HG03039 (cell line): ENCODE data around the gene DYNC1I2.
"Not testable (repeated sequence)": the region's sequence is repeated elsewhere in the genome, so short reads cannot be mapped to it uniquely, and the experiment has no call there.

Experiments
- ATAC-seq: cut with Tn5 transposase; IDR thresholded peaks from one replicate; pipeline ENCODE4 v1.9.1; 2021; ENCODE audit warnings: mild to moderate bottlenecking, moderate library complexity; ENCODE audit not compliant: unreplicated experiment

The DYNC1I2 gene

DNA sequence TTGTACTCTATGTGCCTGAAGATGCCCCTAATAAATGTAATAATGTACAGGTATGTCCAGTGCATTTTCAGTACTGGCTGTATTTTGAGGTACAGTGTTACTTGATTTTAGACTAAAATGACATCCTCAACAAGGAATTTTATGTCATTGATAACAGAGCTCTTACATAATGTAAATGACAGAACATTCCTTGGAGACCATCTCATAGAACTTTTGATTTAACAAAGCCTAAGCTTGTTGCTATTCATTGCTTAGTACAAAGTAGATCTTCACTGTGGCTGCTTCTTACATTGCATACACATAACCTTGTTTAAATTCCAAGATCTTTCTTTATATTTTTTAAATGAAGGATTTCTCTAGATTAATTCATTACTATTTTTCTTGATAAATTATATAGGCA, 24.1 kb downstream of the DYNC1I2 start:
- no peak for ATAC-seq

DNA sequence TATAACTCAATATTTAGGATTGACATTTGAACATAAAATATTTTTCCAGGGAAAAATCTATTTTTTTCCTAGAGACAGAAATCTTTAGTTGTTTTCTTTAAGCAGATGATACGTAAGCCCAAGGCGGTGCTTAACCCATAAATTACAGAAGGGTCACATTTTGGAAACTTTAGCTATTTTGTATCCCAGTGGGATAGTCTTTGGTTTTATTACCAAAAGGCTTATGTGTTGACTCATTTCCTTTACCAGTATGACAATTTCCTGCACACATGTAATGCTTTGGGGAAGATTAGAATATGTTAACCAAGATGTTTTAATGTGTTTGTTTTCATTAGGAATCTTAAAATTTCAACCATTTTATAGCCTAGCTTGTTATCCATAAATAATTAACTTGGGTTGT, 24.8 kb downstream of the DYNC1I2 start:
- ATAC-seq: no peak

DNA sequence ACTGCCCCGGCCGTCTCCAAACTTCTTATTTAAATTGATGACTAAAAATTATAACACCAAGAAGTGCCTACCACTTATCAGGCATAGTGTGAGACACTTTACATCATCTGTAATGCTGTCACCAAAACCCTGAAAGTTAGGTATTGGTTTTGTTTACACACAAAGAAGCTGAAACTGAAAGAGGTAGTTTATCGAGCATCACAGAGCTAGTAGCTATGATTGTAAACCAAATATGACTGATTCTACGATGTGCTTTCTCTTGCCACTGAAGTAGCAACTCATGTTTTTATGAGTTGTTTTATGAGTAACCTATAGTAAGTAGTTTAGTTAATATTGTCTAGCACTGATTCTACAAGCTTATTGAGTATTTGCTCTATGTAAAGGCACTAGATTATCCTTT, 31.5 kb downstream of the DYNC1I2 start:
- peak; percentile 71 for ATAC-seq

DNA sequence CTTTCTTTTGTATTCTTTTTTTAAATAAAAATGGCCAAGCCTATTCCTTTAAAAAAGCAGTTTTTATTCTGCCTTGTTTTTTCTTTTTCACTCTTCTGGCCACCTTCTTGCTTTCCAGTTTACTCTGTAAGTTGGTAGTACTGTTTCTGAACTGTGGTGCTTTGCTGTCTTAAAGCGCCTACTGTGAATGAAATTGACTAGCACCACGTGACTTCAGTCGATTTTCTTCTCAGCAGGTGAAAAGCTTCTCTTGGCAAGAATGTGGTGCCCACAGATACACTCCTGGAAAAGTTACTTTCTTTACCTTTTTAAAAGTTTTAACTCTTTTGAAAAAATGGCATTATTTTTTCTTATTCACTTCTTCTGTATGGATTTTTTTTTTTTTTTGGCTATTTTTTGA, 32.4 kb downstream of the DYNC1I2 start:
- no peak for ATAC-seq

DNA sequence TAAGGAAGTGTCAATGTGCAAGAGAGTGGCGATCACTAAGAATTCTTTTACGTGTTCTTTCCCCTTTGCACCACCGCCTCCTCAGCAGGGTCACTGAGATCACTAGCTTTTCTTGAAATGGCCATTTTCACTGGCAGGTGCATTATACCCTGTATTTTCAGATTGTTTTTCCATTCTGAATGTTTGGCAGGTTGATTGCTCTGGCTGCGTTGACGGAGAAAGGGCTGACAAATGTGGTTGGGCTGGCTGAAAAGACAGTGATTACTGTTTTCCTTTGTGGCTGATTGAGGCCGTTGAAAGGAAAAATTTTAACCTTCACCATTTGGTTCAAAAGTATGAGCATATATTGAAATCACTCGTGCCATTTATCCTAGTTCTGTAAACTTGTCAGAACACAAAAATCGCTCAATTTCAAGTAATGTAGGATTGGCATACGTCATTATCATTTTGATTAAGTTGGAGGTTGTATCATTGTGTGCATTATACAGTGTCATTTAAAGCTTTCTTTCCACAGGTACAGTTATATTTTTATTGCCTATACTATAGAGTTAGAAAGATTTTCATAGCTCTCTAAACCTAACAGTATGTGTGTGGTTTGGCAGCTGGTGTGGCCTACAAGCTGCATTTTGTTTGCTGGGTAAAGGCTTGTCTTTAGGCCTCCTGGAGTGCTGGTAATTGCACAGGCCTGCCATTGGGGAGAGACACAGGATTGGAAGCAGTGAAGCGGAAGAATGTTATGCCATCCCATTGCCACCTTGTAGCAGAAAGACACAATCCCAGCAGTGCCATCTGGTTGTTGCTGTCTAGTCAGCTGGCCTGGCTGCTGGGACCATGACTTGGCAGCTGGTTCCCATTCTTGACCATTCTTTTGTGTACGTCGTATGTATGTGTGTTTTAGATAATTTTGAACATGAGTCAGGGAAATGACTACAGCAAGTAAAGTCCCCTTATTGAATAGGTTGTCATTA, 36.7 kb downstream of the DYNC1I2 start:
- no peak for ATAC-seq

DNA sequence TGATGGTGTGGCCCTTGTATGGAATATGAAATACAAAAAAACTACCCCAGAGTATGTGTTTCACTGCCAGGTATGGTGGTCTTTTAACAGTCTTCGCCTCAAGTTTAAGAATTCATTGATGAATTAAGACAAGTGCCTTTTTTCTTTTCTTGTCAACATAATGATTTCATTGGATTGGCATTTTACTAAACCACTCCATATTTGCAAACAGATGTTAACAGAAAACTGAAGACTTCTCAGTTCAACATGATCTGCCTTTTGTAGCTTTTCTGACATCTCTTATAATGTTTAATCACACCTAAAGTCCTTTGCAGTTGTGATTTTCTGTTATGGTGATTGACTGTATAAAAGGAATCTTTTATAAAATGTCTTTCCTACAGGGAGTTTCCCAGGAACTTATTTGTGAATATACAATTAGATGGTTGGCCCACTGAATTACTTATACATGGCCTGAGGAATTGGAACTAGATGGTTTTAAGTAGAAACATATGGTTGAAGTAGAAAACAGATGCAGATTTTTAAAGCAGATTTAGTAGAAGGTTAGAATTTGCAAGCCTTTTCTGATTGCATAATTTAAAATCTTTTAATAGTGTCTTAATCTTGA, 39.7 kb downstream of the DYNC1I2 start:
- no peak for ATAC-seq

DNA sequence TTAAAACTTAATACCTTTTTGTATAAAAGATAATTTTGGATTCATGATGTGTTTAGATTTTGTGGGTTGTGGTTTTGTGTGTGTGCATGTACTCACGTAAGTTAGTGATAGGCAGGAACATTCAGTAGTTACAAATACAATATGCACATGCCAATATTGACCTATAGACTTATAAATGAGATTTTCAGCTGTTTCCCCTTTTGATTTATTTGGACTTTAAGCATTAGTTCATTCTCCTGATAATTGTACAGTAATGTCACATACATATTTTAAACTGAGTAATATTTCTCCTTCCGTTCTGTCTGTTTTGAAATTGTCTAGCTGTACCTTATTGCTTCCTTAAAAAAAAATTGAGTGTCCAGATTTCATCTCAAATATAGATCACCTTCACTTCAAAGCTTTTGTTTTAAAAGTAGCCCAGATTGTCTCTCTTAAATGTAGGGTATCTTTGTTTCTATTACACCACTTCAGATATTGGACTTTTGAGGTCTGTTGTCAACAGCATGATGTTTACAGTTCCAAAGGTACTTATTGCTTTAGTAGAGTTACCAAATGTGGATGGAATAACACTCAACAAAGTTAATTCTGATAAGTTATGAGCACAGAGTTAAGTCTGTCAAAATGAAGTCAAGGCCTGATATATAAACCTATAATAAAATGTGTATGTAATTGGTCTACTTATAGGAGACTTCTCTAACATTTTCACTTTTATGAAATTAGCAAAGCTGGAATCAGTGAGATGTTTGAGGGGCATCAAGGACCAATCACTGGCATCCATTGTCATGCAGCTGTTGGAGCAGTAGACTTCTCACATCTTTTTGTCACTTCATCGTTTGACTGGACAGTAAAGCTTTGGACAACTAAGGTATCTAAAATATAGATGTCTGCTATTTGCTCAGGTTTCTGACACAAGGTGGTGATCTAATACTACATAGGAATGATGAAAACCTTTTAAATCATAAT, 42.0 kb downstream of the DYNC1I2 start:
- ATAC-seq: no peak

DNA sequence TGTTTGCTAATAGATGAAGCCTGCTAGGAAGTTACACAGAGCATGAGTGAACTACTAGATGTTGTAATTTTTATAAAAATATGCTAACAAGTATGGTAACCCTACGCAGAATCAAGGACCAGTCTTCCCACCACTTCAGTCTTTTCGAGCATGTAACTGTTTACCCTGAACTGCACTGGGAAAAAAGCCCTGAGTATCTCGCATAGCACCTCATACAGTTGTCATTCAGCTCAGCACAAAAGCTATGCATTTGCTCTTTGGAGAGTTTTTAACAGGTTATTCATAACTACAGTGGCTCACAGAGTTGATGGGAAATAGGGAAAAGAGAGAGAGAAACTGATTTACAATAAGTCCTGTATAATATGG, 42.7 kb downstream of the DYNC1I2 start:
- ATAC-seq: no peak

DNA sequence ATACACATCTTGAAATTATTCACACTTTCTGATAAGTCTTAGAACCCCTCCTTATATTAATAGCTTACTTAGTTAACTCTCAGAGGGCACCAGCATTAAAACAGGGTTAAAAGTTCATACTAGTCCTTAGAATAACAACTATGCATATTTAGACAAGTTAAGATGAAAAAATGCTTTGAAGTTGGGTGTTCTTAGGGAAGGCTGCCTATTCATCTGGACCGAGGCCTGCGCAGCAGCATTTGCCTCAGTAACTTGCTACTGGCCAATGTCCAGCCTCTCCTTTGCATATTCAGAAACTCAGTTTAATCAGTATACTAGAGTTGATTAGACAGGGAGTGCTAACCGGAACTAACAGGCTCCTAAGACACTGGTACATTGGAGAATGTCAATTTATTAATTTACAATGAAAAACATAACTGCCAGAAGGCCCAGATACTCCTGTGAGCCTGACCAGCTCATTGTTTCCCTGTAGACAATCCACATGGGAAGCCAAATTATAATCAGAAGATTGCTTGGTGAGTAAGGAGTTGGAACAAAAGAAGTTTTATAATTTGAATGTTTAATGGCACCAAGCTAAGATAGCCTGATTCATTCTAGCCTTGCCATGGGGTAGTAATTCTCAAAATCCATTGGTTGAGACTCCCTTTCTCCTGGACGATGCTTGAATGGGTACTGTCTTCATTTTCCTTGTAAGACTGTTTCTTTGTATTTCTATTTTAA, 48.9 kb downstream of the DYNC1I2 start:
- ATAC-seq: no peak

DNA sequence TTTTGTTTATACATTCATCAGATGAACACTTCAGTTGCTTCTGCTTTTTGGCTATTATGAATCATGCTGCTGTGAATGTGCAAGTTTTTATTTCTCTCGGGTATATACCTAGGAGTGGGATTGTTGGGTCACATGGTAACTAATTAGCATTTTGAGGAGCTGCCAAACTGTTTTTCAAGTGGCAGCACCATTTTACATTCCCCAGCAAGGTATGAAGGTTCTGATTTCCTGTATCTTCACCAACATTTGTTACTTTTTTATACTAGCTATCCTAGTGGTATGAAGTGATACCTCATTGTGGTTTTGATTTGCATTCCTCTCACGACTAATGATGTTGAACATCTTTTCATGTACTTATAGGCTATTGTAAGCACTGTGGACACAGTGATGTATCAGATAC, 53.9 kb downstream of the DYNC1I2 start:
- no peak for ATAC-seq

DNA sequence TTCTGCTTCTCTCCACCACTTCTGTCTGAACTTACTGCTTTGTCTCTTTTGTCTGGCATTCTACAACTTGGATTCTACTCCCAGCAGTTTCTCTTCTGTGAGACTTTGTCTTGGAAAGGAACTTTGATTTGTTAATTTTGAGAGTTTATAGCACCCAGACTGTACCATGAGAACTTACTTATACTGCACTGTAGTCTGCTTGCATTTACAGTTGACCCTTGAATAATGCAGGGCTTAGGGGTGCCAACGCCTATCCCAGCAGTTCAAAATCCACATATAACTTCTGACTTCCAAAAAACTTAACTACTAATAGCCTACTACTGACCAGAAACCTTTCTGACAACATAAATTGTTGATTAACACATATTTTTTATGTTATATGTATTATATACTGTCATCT, 55.5 kb downstream of the DYNC1I2 start:
- ATAC-seq: no peak

DNA sequence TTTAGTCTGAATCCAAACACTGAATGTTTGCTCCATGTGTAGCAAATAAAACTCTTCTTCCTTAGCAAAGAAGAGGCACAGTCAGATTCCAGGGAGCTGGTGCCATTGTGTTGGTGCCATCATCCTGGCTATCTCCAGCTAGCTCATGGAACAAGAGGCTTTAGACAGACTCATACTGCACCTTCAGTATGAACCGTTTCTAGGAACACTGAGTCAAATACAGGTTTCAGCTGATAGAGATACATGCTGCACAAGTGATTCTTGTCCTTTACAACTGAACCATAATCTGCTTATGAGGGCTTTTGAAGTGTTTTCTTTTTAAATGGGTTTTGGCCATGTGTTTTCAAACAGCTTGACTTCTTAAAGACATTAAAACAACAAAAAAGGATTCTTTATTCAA, 57.9 kb downstream of the DYNC1I2 start:
- ATAC-seq: no peak

DNA sequence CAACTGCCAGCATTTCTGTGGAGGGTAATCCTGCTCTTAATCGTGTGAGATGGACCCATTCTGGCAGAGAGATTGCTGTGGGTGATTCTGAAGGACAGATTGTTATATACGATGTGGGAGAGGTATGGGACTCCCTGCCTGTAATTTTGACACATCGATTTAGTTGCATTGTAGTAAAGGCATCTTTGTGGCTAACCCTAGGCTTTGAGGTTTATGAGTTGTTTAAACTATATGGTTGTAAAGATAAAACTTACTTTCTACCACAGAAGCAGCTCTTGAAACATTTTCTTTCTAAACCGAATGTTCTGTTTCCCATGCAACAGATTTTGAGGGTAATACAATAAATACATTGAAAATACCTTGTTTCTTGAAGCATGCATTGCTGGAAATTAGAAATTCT, 58.5 kb downstream of the DYNC1I2 start:
- no peak for ATAC-seq

DNA sequence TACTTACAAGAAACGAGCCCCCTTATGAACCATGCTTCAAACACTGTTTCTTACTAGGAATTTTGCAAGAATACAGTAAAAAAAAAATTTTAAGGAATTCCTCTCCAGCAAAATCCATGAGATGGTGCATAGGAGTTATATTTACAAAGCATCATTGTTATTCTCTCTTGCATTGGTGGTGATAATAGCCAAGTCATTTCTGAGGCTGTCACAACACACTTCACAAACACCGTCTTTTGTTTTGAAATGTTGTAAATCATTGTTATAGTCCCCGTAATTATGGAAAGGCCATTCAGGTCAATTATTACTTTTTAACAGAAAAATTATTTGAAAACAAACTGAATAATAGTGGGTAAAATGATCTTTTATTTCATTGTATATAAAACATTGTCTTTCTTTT, 60.1 kb downstream of the DYNC1I2 start:
- no peak for ATAC-seq

DNA sequence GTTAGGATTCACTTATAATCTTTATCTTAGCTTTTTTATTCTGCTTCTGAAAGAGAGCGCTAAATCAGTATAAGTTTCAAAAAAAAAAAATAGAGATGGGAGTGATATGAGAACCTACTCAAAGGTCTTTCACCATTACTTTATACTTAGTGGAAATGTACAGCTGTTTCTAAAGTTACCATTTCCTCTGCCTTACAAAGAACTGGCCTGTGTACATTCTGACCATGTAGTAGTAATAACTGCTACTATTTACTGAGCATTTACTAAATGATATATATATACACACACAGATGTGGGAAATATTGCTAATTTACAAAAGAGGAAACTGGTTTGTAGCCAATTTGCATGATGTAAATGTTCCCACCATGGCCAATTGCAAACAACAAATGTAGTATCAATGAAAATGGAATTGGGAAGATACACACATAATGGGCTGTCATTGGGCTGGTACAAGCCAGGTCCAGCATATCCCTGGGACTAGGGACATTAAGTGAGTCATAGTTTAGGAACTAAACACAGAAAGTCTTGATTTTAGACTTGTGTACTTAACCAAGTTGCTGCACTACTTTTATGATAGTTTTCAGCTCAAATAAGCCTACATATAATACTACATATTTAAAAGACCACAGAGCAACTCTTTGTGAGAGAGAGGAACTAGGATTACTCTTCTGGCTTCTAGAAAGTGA, 67.1 kb downstream of the DYNC1I2 start:
- no peak for ATAC-seq

DNA sequence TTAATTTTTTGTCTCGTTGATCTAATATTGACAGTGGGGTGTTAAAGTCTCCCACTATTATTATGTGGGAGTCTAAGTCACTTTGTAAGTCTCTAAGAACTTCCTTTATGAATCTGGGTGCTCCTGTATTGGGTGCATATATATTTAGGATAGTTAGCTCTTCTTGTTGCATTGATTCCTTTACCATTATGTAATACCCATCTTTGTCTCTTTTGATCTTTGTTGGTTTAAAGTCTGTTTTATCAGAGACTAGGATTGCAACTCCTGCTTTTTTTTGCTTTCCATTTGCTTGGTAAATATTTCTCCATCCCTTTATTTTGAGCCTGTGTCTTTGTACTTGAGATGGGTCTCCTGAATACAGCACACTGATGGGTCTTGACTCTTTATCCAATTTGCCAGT, 71.5 kb downstream of the DYNC1I2 start:
- not testable (repeated sequence) for ATAC-seq

DNA sequence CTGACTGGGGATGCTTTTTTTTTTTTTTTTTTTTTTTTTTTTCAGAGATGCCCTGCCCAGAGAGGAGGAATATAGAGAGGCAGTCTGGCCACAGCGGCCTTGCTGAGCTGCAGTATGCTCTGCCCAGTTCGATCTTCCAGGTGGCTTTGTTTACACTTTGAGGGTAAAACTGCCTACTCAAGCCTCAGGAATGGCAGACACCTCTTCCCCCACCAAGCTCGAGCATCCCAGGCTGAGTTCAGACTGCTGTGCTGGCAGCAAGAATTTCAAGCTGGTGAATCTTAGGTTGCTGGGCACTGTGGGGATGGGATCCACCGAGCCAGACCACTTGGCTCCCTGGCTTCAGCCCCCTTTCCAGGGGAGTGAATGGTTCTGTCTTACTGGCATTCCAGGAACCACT, 73.9 kb downstream of the DYNC1I2 start:
- not testable (repeated sequence) for ATAC-seq

DNA sequence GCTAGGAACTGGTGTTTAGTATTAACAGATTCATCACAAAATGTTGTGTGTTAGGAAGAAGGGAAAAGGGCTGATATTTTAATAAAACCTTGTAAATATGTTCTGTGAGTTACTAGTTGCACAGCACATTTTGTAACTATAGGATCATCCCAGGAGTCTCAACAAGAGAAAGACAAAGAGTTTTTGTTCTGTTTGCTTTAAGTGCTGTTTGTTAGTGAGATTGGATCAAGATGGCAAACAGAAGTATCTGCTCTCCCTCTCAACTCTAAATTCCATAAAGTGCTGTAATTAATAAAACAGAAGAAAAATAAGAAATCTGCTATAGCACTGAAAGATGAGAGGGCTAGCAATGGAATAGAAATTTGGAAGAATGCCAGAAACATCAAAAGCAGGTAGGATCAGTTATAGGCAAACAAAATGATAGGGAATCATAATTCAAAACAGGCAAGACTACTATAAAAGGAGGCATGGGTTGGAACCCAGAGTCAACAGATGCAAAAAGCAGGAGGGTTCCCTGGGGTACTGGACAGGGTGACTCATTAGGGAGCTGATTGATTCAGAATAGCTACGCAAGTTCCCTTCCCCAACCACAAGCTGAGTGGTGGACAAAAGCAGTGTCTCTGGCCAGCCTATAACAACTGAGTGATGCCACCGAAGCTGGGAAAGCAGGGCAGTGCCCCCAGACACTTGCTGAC, 75.8 kb downstream of the DYNC1I2 start:
- no peak for ATAC-seq

DNA sequence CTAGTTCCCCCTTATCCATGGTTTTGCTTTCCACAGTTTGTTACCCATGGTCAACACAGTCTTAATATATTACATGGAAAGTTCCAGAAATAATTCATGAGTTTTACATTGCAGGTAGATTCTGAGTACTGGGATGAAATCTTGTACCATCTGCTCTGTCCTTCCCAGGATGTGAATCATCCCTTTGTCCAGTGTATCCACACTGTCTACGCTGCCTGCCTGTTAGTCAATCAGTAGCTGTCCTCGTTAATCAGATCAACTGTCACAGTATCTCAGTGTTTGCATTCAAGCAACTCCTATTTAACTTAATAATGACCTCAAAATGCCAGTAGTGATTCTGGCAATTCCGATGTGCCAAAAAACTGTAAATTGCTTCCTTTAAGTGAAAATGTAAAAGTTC, 76.3 kb downstream of the DYNC1I2 start:
- no peak for ATAC-seq

DNA sequence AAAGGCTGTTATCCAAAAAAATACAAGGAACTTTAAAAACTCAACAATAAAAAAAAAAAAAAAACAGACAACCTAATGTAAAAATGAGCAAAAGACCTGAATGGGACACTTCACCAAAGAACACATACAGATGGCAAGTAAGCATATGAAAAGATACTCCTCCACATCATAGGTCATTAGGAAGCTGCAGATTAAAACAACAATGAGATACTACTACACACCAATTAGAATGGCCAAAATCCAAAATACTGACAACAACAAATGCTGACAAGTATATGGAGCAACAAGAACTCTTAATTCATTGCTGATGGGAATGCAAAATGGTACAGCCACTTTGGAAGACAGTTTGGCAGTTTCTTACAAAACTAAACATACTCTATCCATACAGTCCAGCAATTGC, 84.2 kb downstream of the DYNC1I2 start:
- no peak for ATAC-seq
